DMS153 treated with DMSO at 0.1 percent for 48 hours (cell line): ENCODE data around the gene ITGB3BP.
"Not testable (repeated sequence)": the region's sequence is repeated elsewhere in the genome, so short reads cannot be mapped to it uniquely, and the experiment has no call there.

Experiments
- DNase-seq: peaks from one replicate; lab custom pipeline; 2025; ENCODE audit not compliant: unreplicated experiment; lab: John Stamatoyannopoulos, UW

Gene ITGB3BP

GRCh38 chr1:63509718-63510117, 13.3 kb downstream of the ITGB3BP start:
- DNase-seq: no peak

DNA sequence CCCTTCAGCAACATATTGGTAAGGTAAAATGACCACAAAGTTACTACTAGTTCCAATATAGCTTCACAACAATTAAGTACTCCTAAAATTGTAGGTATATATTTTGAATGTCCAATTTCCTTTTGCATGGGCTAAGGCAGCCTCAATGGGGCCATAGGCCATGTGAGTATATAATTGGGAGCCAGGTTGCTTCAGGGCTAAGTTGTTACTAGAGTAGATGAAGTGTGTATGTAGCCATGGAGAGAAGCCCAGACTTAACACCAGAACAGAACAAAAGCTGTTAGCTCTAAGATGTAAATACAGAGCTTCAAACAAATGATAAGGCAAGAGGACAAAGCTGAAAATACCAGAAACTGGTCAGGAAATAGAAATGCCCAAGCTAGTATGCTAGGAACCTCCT, 16.2 kb downstream of the ITGB3BP start:
- DNase-seq: no peak

DNA sequence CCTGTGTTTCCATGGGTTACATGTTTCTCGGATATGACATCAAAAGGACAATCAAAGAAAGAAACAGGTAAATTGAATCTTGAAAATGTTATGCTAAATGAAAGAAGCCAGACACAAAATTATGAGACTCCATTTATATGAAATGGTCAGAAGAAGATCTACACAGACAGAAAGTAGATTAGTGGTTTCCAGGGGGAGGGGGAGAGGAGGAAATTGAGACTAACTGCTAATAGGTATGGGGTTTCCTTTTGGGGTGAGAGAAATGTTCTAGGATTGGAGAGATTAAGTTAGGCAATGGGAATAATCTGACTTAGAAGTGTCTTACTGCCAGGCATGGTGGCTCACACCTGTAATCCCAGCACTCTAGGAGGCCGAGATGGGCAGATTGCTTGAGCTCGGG, 21.8 kb downstream of the ITGB3BP start:
- DNase-seq: no peak

DNA sequence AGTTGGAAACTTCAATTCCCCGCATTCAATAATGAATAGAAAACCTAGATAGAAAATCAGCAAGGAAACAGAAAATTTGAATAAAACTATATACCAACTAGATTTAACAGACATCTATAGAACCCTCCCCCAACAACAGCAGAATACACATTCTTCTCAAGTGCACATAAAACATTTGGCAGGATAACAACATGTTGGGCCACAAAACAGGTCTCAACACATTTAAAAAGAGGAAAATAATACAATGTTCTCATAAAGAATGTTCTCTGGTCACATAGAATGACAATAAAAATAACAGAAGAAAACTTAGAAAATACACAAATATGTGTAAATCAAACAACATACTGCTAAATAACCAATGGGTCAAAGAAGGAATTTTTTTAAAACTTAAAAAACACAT, 24.9 kb downstream of the ITGB3BP start:
- no peak for DNase-seq

- no peak for DNase-seq
Measured at GRCh38 chr1:63497577-63497976, 25.4 kb downstream of the ITGB3BP start.

- DNase-seq: no peak
Measured at GRCh38 chr1:63487336-63488065, 35.5 kb downstream of the ITGB3BP start.

GRCh38 chr1:63486629-63487028, 36.4 kb downstream of the ITGB3BP start:
- DNase-seq: no peak

DNA sequence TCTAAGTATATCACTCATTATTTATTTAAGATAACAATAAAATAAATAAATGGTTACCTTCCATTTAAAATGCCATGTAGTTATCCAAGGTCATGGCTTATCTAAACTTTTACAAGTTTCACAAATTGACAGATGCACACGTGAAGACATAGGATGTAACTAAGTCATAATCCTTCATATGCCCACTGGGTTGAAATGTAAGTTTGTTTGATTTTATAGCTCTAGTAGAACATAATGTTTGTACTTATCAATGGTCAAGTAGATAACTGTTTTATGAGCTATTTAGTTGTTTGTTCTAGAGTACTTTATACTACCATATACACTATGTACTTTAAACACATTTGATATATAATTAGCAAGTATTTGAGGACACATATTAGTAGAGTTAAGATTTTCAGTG, 43.0 kb downstream of the ITGB3BP start:
- no peak for DNase-seq

GRCh38 chr1:63475761-63476160, 47.3 kb downstream of the ITGB3BP start:
- DNase-seq: no peak

- DNase-seq: not testable (repeated sequence)
Measured at GRCh38 chr1:63468683-63469082, 54.3 kb downstream of the ITGB3BP start.

DNA sequence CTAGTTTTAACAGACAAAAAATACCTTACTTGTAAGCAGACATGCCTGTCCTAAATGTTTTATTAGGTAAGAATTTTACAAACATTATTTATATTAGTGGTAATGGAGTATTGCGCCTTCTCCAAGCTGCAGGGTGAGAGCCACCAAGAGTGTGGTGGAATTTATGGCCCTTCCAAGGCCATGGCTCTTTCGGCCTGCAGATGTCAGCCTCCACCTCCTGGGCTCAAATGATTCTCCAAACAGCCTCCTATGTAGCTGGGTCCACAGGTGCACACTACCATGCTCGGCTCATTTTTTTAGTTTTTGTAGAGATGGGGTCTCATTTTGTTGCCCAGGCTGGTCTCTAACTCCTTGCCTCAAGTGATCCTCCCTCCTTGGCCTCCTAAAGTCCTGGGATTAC, 56.3 kb downstream of the ITGB3BP start:
- no peak for DNase-seq

- no peak for DNase-seq
Measured at GRCh38 chr1:63466181-63466580, 56.8 kb downstream of the ITGB3BP start.

DNA sequence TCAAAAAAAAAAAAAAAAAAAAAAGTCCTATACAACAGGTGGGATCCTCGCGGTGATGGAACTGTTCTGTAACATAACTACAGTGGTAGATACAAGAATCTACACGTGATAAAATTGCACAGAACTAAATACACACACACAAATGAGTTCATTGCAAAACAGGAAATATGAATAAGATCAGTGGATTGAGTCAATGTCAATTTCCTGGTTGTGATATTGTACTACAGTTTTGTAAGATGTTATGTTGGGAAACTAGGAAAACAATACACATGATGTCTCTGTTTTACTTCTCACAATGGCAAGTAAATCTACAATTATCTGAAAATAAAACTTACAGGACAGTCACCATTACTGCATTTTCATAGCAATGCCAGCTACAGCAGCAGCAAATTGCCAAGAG, 59.8 kb downstream of the ITGB3BP start:
- no peak for DNase-seq

GRCh38 chr1:63461661-63462230, 61.3 kb downstream of the ITGB3BP start:
- DNase-seq: no peak

DNA sequence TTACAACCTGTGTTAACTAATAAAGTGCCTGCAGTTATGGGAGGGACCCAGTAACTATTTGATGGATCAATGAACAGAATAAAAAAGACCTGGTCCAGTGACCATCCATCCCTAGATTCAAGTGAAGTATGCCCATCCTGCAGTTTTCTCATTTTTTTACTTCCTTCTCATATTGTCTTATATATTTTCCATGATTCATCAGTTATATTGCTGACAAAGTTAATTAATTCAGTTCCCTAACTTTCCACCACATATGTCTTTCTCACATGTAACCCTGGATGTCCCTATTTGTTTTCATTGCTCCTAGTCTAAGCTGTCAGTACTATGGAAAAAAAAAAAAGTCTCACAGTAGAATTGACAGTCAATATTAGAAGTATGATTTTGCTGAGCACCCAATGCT, 64.3 kb downstream of the ITGB3BP start:
- no peak for DNase-seq

DNA sequence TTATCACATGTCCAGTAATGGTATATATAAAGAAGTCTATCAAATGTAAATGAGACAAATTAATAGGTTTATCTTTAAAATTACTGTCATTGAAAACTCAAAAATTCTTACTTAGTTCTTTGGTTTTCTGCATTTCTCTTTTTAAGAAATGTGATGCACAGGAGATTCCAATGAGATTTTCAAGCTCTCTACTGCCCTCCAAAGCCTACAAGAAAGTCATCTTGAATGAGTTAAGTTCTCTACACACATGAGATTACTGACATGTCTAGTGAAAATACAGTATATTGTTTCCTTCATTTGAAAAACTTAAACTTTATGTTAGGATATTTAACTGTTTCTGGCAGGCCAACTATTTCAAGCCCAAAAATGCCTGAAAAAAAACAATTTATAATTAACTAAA, 68.8 kb downstream of the ITGB3BP start:
- DNase-seq: no peak

DNA sequence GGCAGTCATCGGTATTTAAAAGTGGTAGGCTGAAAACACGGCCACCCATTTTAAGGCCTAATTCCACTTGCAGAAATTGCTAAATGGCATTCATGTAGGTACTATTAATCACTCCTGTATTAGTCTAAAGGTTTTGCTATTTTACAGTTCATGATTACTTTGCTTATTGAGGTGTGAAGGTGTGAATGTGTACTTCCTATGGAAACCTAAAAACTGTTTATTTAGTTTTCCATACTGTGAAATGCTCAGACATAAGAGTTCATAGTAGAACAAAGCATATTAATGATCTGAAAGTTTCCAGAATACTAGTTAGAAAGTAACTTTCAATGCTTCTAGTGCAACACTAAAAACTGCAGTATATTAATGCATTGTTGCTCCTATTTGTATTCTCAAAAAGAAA, 69.8 kb downstream of the ITGB3BP start:
- DNase-seq: no peak

DNA sequence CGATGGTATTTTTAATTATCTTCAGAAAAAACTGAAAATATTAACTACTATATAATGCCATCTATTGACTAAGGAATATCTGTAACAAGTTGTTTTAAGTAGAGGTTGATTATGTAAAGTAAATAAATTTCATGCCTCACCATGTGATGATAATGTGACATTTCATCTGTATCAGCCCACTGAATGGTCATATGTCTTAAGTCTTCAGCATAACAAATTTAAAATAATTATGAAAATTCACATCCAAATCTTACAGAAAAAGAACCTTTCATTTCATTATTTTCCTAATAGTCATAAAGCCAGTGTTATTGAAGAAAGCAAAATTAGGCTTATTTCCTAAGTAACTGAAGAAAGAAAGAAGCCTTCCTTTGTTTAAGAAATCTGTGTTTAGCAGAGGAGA, 72.6 kb downstream of the ITGB3BP start:
- DNase-seq: no peak

DNA sequence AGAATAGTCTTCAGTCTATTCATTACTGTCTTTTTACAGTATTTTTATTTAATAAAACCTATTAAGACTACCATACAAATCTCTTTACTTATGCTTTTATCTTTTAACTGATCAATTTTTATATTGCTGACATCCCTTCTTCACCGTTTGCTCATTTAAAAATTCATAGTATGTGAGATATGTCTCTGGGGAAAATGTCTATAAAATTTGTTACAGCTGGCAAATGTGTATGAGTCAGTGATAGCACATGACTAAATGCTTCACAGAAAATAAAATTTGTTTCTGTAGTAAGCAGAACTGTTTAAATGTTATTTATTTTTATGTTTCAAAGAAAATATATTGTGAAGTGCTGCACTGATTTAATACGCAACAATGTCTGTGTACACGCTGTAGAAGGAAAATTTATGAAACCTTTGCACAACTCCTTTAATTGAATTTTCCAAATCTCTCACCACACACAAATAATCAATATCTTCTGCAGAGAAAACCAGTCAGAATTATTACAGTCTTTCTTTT, 74.2 kb downstream of the ITGB3BP start:
- DNase-seq: no peak

DNA sequence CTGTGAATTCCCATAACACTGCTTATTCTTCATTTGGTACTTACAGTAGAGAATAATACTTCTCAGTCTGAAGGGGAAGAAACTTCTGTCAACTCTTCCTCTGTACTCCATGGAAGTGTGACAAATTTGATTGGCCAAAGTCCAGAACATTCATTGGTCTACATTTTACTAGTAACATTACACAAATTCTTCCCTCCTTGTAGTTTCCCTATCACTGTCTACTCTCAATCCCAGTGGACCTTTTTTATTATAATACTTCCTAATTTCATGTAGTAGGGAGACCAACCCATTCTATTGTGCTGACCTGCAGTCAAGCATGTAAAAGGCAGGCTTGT, 80.9 kb downstream of the ITGB3BP start:
- DNase-seq: no peak

DNA sequence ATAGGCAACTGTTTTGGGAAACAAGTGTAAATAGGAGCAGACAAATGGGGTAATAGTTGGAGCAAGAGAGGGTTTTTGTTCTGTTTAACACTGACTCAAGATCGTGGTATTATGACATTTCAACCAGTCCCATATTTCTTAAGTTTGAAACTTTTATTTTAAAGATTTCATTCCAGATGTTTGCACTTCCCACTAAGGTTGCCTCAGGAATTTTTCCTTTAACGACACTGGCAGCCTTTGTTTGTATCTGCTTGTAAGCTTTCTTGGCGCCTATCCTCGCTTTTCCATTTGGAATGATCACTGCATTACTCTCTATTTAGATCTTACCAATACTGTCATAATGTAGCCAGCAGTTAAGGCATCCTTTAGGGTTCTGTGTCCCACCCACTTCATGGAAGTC, 87.9 kb downstream of the ITGB3BP start:
- DNase-seq: no peak

DNA sequence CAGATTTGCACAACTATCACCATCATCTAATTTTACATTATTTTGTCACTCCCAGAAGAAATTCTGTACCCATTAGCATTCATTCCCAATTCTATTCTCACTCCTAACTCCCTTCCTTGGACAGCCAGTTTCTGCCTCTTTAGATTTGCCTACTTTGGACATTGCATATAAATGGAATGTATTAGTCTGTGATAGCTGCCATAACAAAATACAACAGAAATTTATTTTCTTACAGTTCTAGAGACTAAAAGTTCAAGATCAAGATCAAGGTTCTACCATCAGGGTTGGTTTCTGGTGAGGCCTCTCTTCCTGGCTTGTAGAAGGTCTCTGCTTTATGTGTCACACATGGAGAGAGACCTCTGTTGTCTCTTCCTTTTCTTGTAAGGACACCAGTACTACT, 93.7 kb downstream of the ITGB3BP start:
- no peak for DNase-seq

DNA sequence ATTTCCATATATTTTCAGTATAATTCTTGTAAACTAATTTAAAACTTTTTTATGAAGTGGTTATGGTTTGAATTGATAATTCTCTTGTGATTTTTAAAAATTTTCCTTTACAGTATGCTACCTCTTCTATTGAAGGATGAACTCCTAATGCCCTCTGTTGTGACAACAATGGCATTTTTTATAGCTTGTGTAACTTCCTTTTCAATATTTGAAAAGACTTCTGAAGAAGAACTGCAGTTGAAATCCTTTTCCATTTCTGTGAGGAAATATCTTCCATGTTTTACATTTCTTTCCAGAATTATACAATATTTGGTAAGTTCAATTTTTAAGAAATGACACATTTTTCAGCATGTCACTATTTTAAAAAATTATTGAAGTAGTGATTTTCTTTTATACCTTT, 94.2 kb downstream of the ITGB3BP start:
- no peak for DNase-seq
